PC-9 (cell line): ENCODE results near the gene GPD2. TPM values are rescaled to one million over a fixed set of nuclear protein-coding genes. Genes with fewer than 3 reads are reported as not detected.

Experiments
- BruUV-seq: library from RNA; stranded (reverse); fragments of 400-500 nt; replicated peaks from 2 replicates; lab custom pipeline; 2021; lab: Mats Ljungman, UMichigan
- CTCF ChIA-PET: fragments of 300-600 bp; sonication (Branson Sonifier 250); formaldehyde crosslinking; loops from one replicate; lab custom pipeline; 2022; ENCODE audit warnings: antibody characterized with exemption; lab: Charles Lee
- POLR2A ChIA-PET: fragments of 300-600 bp; sonication (Branson Sonifier 250); formaldehyde crosslinking; loops from one replicate; lab custom pipeline; 2022; ENCODE audit warnings: antibody characterized with exemption; ENCODE audit not compliant: unreplicated experiment; lab: Charles Lee
- DNase-seq, 2 experiments: peaks; one replicate each; pipeline versions ENCODE4 v3.0.0 to v3.0.0-alpha.2; 2015 to 2022; ENCODE audit warnings: mixed read lengths in 1 of 2
- H2AFZ ChIP-seq: fragments of 200-600 bp; sonication (generic); 2 replicates; pipeline ENCODE4 v1.8.1; 2017; ENCODE audit warnings: antibody characterized with exemption
- H3F3A ChIP-seq: fragments of 200-600 bp; sonication (generic); 2 replicates; pipeline ENCODE4 v1.8.1; 2017; ENCODE audit warnings: antibody characterized with exemption, mild to moderate bottlenecking, low read depth; ENCODE audit not compliant: insufficient read depth
- H3K27ac ChIP-seq: fragments of 200-600 bp; sonication (generic); 2 replicates; pipeline ENCODE4 v1.6.1; 2016; ENCODE audit warnings: mixed run types
- H3K27me3 ChIP-seq: fragments of 200-600 bp; sonication (generic); 2 replicates; pipeline ENCODE4 v1.6.1; 2016; ENCODE audit warnings: low read depth, mixed run types; ENCODE audit not compliant: insufficient read depth
- H3K36me3 ChIP-seq: fragments of 200-600 bp; sonication (generic); 2 replicates; pipeline ENCODE4 v1.6.1; 2016; ENCODE audit warnings: low read depth, mixed run types
- H3K4me1 ChIP-seq: fragments of 200-600 bp; sonication (generic); replicated peaks from 2 replicates; pipeline ENCODE4 v1.6.1; 2016; ENCODE audit warnings: mixed run types; ENCODE audit not compliant: insufficient read depth
- H3K4me2 ChIP-seq: fragments of 200-600 bp; sonication (generic); 2 replicates; pipeline ENCODE4 v1.6.1; 2017; ENCODE audit warnings: mixed run types
- H3K4me3 ChIP-seq: fragments of 200-600 bp; sonication (generic); 2 replicates; pipeline ENCODE4 v1.6.1; 2016; ENCODE audit warnings: mixed run types
- H3K79me2 ChIP-seq: fragments of 200-600 bp; sonication (generic); 2 replicates; pipeline ENCODE4 v1.6.1; 2017; ENCODE audit warnings: low read depth, mixed run types
- H3K9me2 ChIP-seq: fragments of 200-600 bp; sonication (generic); 2 replicates; pipeline ENCODE4 v1.8.1; 2017; ENCODE audit warnings: mild to moderate bottlenecking; ENCODE audit not compliant: insufficient read depth
- H3K9me3 ChIP-seq: fragments of 200-600 bp; sonication (generic); 2 replicates; pipeline ENCODE4 v1.8.1; 2016; ENCODE audit warnings: low read depth; ENCODE audit not compliant: insufficient read depth
- H4K20me1 ChIP-seq: fragments of 200-600 bp; sonication (generic); 2 replicates; pipeline ENCODE4 v1.8.1; 2017; ENCODE audit not compliant: insufficient read depth
- EZH2 ChIP-seq: fragments of 200-600 bp; sonication (generic); IDR thresholded peaks from 2 replicates; pipeline ENCODE4 v1.8.0; 2017; ENCODE audit warnings: antibody characterized with exemption, low read depth
- intact Hi-C: fragments of 100-400 bp; cut with micrococcal nuclease; formaldehyde crosslinking; loops from one replicate; pipeline ENCODE4 v1.10.0; 2022; ENCODE audit not compliant: unreplicated experiment
- total RNA-seq: library from RNA; stranded (reverse); gene quantifications from 2 replicates; pipeline ENCODE4 v1.2.3, GENCODE V29; 2021
- TF ChIP-seq, protein P1 (sequence below): fragments of 200-600 bp; sonication (generic); conservative IDR thresholded peaks from 2 replicates; pipeline ENCODE4 v1.6.1; 2017; ENCODE audit warnings: mixed run types, antibody characterized with exemption, mild to moderate bottlenecking, moderate library complexity

GPD2 gene
- total RNA-seq, 1 experiment from 2014 or later = 47.1 TPM

DNA sequence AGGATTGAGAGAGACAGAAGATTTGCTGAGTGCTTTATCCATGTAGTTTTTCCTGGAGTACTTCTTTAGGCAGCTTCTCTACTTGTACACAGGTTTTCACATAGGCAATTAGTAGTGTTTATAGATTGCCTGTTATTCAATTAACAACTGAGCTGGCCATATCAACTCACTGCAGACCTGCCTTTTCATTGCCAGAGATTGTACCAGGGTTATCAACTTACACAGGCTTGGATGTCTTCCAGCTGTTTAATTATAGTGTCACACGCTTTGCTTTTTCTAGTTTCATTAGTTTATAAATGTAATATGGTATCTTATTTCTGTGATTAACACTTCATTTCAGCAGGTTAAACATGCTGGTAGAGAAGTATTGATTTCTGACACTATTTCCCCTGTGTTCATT lies 125.9 kb downstream of the GPD2 start:
- Histone ChIP-seq H4K20me1 (no peaks in the 10 kb centered on the region), H3K36me3 (no peaks in the 10 kb centered on the region), H2AFZ (no peak overlapping the region), H3K9me3 (no peaks in the 10 kb centered on the region), H3K4me2 (no peak overlapping the region), H3K4me3 (no peak overlapping the region), H3F3A (no peaks in the 10 kb centered on the region), H3K4me1 (no peaks in the 10 kb centered on the region), H3K9me2 (no peaks in the 10 kb centered on the region), H3K27ac (no peak overlapping the region), H3K27me3 (no peaks in the 10 kb centered on the region), H3K79me2 (no peaks in the 10 kb centered on the region)
- TF ChIP-seq, protein P1, sequence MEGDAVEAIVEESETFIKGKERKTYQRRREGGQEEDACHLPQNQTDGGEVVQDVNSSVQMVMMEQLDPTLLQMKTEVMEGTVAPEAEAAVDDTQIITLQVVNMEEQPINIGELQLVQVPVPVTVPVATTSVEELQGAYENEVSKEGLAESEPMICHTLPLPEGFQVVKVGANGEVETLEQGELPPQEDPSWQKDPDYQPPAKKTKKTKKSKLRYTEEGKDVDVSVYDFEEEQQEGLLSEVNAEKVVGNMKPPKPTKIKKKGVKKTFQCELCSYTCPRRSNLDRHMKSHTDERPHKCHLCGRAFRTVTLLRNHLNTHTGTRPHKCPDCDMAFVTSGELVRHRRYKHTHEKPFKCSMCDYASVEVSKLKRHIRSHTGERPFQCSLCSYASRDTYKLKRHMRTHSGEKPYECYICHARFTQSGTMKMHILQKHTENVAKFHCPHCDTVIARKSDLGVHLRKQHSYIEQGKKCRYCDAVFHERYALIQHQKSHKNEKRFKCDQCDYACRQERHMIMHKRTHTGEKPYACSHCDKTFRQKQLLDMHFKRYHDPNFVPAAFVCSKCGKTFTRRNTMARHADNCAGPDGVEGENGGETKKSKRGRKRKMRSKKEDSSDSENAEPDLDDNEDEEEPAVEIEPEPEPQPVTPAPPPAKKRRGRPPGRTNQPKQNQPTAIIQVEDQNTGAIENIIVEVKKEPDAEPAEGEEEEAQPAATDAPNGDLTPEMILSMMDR = no peak
- TF ChIP-seq EZH2 = no peak
- no peak for DNase-seq
- CTCF ChIA-PET = no interaction called here
- intact Hi-C loops = no loop called here
- BruUV-seq = no TSS peak
- POLR2A ChIA-PET = no interaction called here

DNA sequence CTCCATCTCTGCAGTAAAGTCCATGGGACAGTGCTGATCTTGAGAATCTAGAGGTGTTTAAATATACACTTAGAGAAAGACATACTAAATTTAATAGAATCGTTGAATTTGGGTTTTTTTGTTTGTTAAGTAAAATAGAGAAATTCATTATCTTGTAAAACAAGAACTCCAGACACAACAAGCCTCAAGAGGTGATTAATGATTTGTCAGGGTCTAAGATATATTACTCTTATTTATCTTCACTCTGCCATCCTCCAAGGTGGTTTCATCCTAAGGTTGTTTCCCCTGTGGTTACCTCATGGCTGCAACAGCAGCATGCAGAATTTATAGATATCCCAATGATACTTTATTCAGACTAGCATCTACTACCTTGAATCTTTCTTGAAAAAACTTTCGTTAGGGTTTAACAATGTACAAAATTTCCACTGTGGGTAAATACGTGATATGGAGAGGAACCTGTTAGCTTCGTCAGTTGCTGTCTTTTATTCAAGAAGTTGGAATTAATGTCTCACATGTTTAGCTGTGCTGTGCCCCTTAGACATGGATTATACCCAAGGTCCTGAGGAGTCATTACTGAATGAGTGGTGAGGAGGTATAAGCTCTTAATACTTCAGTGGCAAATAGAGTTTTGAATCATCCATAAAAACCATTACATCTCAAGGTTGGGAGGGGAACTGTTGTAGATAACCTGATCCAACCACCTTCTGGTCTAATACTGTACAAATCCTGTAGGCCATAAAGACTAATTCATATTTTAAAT lies 128.0 kb downstream of the GPD2 start:
- no peak overlapping the region for H3K4me2 ChIP-seq
- no peak overlapping the region for H3K27ac ChIP-seq
- H2AFZ ChIP-seq = no peak overlapping the region
- no peaks in the 10 kb centered on the region for H3F3A ChIP-seq
- TF ChIP-seq EZH2 = no peak
- TF ChIP-seq, protein P1 = no peak
- no peaks in the 10 kb centered on the region for H3K9me3 ChIP-seq
- no peak for DNase-seq
- H3K79me2 ChIP-seq = no peaks in the 10 kb centered on the region
- H4K20me1 ChIP-seq = no peaks in the 10 kb centered on the region
- no peak overlapping the region for H3K4me3 ChIP-seq
- POLR2A ChIA-PET = interaction anchor here (0.6 kb wide), 1 partner anchor 1007 kb away, joined by 5 read pairs; no protein-coding TSS in a partner anchor
- no TSS peak for BruUV-seq
- H3K9me2 ChIP-seq = no peaks in the 10 kb centered on the region
- H3K36me3 ChIP-seq = no peaks in the 10 kb centered on the region
- no peaks in the 10 kb centered on the region for H3K4me1 ChIP-seq
- H3K27me3 ChIP-seq = no peaks in the 10 kb centered on the region
- intact Hi-C loops = no loop called here
- CTCF ChIA-PET = no interaction called here

DNA sequence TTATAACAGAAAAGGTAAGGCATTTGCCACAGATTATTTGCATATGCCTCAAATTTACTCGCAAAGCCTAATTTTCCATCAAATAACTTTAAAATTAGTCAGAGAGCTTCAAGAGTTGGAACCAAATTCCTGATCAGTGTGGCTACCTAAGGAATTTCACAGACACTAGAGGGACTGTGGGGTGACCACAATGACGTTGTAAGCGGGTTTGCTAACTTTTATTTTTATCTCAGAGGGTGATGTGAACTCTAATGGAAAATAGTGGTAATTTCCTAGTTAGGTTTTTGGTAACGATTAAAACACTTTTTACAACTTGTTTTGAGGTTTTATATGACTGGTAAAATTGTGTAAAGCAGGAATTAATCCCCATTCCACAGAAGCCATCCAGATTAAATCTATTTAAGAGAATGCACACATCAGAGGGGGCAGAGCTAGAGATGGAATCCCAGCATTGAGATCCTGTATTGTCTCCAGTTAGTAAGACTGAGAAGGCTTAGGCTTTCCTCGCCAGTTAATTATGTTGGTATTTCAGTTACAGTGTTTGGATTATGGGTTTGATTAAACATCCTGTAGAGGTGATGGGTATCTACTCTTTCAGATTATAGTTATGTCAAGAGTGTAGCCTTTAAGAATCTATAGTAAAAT lies 129.0 kb downstream of the GPD2 start:
- H3K36me3 ChIP-seq = no peaks in the 10 kb centered on the region
- H3K27ac ChIP-seq = no peak overlapping the region
- BruUV-seq = no TSS peak

More for the DNA sequence above, 129.0 kb downstream of the GPD2 start:
- Histone ChIP-seq H3K79me2 (no peaks in the 10 kb centered on the region), H3F3A (no peaks in the 10 kb centered on the region), H3K4me1 (no peaks in the 10 kb centered on the region), H4K20me1 (no peaks in the 10 kb centered on the region), H3K9me3 (no peaks in the 10 kb centered on the region), H3K4me3 (no peak overlapping the region), H2AFZ (no peak overlapping the region), H3K27me3 (no peaks in the 10 kb centered on the region), H3K4me2 (no peak overlapping the region), H3K9me2 (no peaks in the 10 kb centered on the region)
- intact Hi-C loops = no loop called here
- no peak for DNase-seq
- TF ChIP-seq, protein P1 = no peak
- CTCF ChIA-PET = no interaction called here
- POLR2A ChIA-PET = interaction anchor here (0.6 kb wide), 1 partner anchor 50 kb away, joined by 4 read pairs; no protein-coding TSS in a partner anchor
